NCI-H1048 (cell line): ENCODE measurements around the gene MADCAM1.
A peak's percentile ranks its signal among the peaks of the same experiment; 100 is the strongest.

Experiments
- DNase-seq: peaks from one replicate; lab custom pipeline; 2025; lab: John Stamatoyannopoulos, UW

The MADCAM1 gene

GRCh38 chr19:508204-509150 is 12.2 kb downstream of the MADCAM1 start:
- DNase-seq, result no peak

- DNase-seq, result peak; percentile 56
Observed at GRCh38 chr19:510606-511100, 14.4 kb downstream of the MADCAM1 start.

- no peak for DNase-seq
Observed at GRCh38 chr19:511101-511851, 15.0 kb downstream of the MADCAM1 start.

- no peak for DNase-seq
Observed at GRCh38 chr19:512547-513365, 16.5 kb downstream of the MADCAM1 start.

- no peak for DNase-seq
Observed at GRCh38 chr19:513368-514165, 17.3 kb downstream of the MADCAM1 start.

- no peak for DNase-seq
Observed at GRCh38 chr19:514166-514663, 17.9 kb downstream of the MADCAM1 start.

GRCh38 chr19:517721-518597 is 21.7 kb downstream of the MADCAM1 start:
- no peak for DNase-seq

GRCh38 chr19:518598-519231 is 22.4 kb downstream of the MADCAM1 start:
- DNase-seq, result no peak

GRCh38 chr19:519449-519865 is 23.2 kb downstream of the MADCAM1 start:
- no peak for DNase-seq

GRCh38 chr19:522726-523125 is 26.4 kb downstream of the MADCAM1 start:
- no peak for DNase-seq

GRCh38 chr19:524062-524674 is 27.9 kb downstream of the MADCAM1 start:
- DNase-seq, result no peak

GRCh38 chr19:525029-525428 is 28.7 kb downstream of the MADCAM1 start:
- DNase-seq, result no peak

- DNase-seq, result no peak
Observed at GRCh38 chr19:525857-526419, 29.7 kb downstream of the MADCAM1 start.

GRCh38 chr19:530134-531008 is 34.1 kb downstream of the MADCAM1 start:
- no peak for DNase-seq

GRCh38 chr19:531009-531752 is 34.9 kb downstream of the MADCAM1 start:
- DNase-seq, result peak; percentile 77

- no peak for DNase-seq
Observed at GRCh38 chr19:531753-532560, 35.7 kb downstream of the MADCAM1 start, which contains the start of gene CDC34. TSS of gene CDC34 (plus strand) at chr19:531760. CDS start at chr19:531932, 172 bp downstream.
